SH-SY5Y (cell line): ENCODE measurements around the gene HAUS3.

Experiments used
- GATA2 ChIP-seq: IDR thresholded peaks from 2 replicates; pipeline ENCODE4 v1.6.1; 2011; ENCODE audit warnings: mild to moderate bottlenecking, low read depth, low read length
- GATA3 ChIP-seq: IDR thresholded peaks from 2 replicates; pipeline ENCODE4 v1.6.1; 2011; ENCODE audit warnings: low read depth, mild to moderate bottlenecking, low read length, moderate library complexity

- no peak for TF ChIP-seq GATA3
- no peak for TF ChIP-seq GATA2
These were observed 3.3 kb upstream of the HAUS3 start for GRCh38 chr4:2245057-2245786.
